H1 (cell line): ENCODE data around the gene CACNA2D3. TPM values are rescaled to one million over a fixed set of nuclear protein-coding genes. Genes with fewer than 3 reads are reported as not detected.
A peak's percentile ranks its signal among the peaks of the same experiment; 100 is the strongest.

Experiments used
- CTCF ChIA-PET: fragments of 300-600 bp; sonication (Branson Sonifier 250); formaldehyde crosslinking; loops from one replicate; lab custom pipeline; 2021; ENCODE audit not compliant: partially characterized antibody; lab: Charles Lee
- POLR2A ChIA-PET: fragments of 300-600 bp; sonication (Branson Sonifier 250); formaldehyde crosslinking; loops from one replicate; lab custom pipeline; 2021; ENCODE audit warnings: inconsistent platforms; ENCODE audit not compliant: partially characterized antibody; lab: Charles Lee
- DNase-seq, 2 experiments: peaks; one replicate each; pipeline versions ENCODE4 v3.0.0 to v3.0.0-alpha.2; 2010 to 2022; ENCODE audit warnings: low spot score in 2 of 2, low read depth in 1 of 2, mixed read lengths in 1 of 2
- FAIRE-seq: peaks from 2 replicates; lab custom pipeline; 2011; peaks lifted over from hg19 to GRCh38; lab: Jason Lieb, UNC
- H2AFZ ChIP-seq: 2 replicates; pipeline ENCODE4 v1.8.1; 2012; ENCODE audit warnings: low read length, inconsistent platforms
- H2AK5ac ChIP-seq: 2 replicates; pipeline ENCODE4 v1.6.1; 2013; ENCODE audit warnings: low read depth, low read length
- H2BK120ac ChIP-seq: replicated peaks from 2 replicates; pipeline ENCODE3; 2013; ENCODE audit warnings: low read depth, low read length, inconsistent platforms
- H2BK12ac ChIP-seq: 2 replicates; pipeline ENCODE4 v1.6.1; 2013; ENCODE audit warnings: low read depth, low read length
- H2BK15ac ChIP-seq: 2 replicates; pipeline ENCODE4 v1.6.1; 2013; ENCODE audit warnings: low read length
- H2BK20ac ChIP-seq: 2 replicates; pipeline ENCODE4 v1.6.1; 2013; ENCODE audit warnings: low read length
- H2BK5ac ChIP-seq: 2 replicates; pipeline ENCODE4 v1.6.1; 2013; ENCODE audit warnings: low read depth, low read length
- H3K14ac ChIP-seq: 2 replicates; pipeline ENCODE4 v1.6.1; 2013; ENCODE audit warnings: inconsistent platforms; ENCODE audit not compliant: insufficient read length
- H3K18ac ChIP-seq: 2 replicates; pipeline ENCODE4 v1.6.1; 2013; ENCODE audit warnings: low read length; ENCODE audit errors: extremely low read depth
- H3K23ac ChIP-seq: 2 replicates; pipeline ENCODE4 v1.6.1; 2013; ENCODE audit warnings: inconsistent platforms; ENCODE audit not compliant: insufficient read length
- H3K23me2 ChIP-seq: 2 replicates; pipeline ENCODE4 v1.6.1; 2013; ENCODE audit warnings: low read depth, low read length
- H3K27ac ChIP-seq: 2 replicates; pipeline ENCODE4 v1.6.1; 2011; ENCODE audit warnings: low read depth, low read length, inconsistent platforms
- H3K27me3 ChIP-seq, 4 experiments: replicated peaks in 1 of 4; 1 replicate in 1 of 4; 2 replicates in 3 of 4; pipeline versions ENCODE4 v1.6.1 to v1.8.1; 2011 to 2013; ENCODE audit warnings: low read length in 3 of 4, mild to moderate bottlenecking in 3 of 4, inconsistent platforms in 2 of 4, mixed read lengths in 2 of 4, moderate library complexity in 1 of 4; ENCODE audit not compliant: control insufficient read depth in 3 of 4, insufficient read depth in 3 of 4; ENCODE audit errors: extremely low read depth in 1 of 4
- H3K36me3 ChIP-seq, 4 experiments: 2 replicates each; pipeline versions ENCODE4 v1.6.1 to v1.8.1; 2011 to 2013; ENCODE audit warnings: mild to moderate bottlenecking in 4 of 4, low read length in 3 of 4, moderate library complexity in 2 of 4, control low read depth in 1 of 4, inconsistent platforms in 1 of 4; ENCODE audit not compliant: insufficient read depth in 4 of 4, control insufficient read depth in 2 of 4
- H3K4ac ChIP-seq: replicated peaks from 2 replicates; pipeline ENCODE3; 2013; ENCODE audit warnings: low read length, low read depth, mixed read lengths, inconsistent platforms; ENCODE audit not compliant: insufficient read length
- H3K4me1 ChIP-seq, 4 experiments: replicated peaks in 1 of 4; 1 replicate in 1 of 4; 2 replicates in 3 of 4; pipeline versions ENCODE4 v1.6.1 to v1.8.1; 2011 to 2013; ENCODE audit warnings: low read length in 3 of 4, inconsistent platforms in 2 of 4, mixed read lengths in 1 of 4; ENCODE audit not compliant: insufficient read depth in 4 of 4, control insufficient read depth in 3 of 4
- H3K4me2 ChIP-seq, 2 experiments: 2 replicates each; pipeline versions ENCODE4 v1.6.1 to v1.8.1; 2011 to 2013; ENCODE audit warnings: low read depth in 2 of 2, low read length in 2 of 2, control low read depth in 1 of 2, inconsistent platforms in 1 of 2, mild to moderate bottlenecking in 1 of 2; ENCODE audit not compliant: insufficient read depth in 1 of 2
- H3K4me3 ChIP-seq, 4 experiments: fragments of 200-600, 300-600 bp in 1 of 4; sonication (generic), shearing (Covaris generic), sonication (Bioruptor Twin) in 1 of 4; 2 replicates each; pipeline versions ENCODE4 v1.5.1 to v1.8.1; 2011 to 2016; ENCODE audit warnings: low read length in 4 of 4, low read depth in 3 of 4, control low read depth in 2 of 4, inconsistent platforms in 2 of 4, mild to moderate bottlenecking in 2 of 4, mixed read lengths in 1 of 4, moderate library complexity in 1 of 4; ENCODE audit not compliant: insufficient read depth in 2 of 4; ENCODE audit errors: extremely low read depth in 1 of 4
- H3K56ac ChIP-seq: replicated peaks from 2 replicates; pipeline ENCODE3; 2013; ENCODE audit warnings: low read depth, mild to moderate bottlenecking, mixed read lengths, low read length, inconsistent platforms; ENCODE audit not compliant: insufficient read length
- H3K79me1 ChIP-seq: 2 replicates; pipeline ENCODE4 v1.6.1; 2013; ENCODE audit warnings: low read depth, low read length, control low read depth
- H3K79me2 ChIP-seq, 2 experiments: 2 replicates each; pipeline versions ENCODE4 v1.6.1 to v1.8.1; 2012 to 2013; ENCODE audit warnings: low read length in 2 of 2, mild to moderate bottlenecking in 2 of 2, inconsistent platforms in 1 of 2; ENCODE audit not compliant: insufficient read depth in 2 of 2, control insufficient read depth in 1 of 2
- H3K9ac ChIP-seq, 4 experiments: replicated peaks in 1 of 4; 1 replicate in 1 of 4; 2 replicates in 3 of 4; pipeline versions ENCODE4 v1.6.1 to v1.8.1; 2011 to 2013; ENCODE audit warnings: low read depth in 3 of 4, low read length in 3 of 4, control low read depth in 2 of 4, mild to moderate bottlenecking in 2 of 4, moderate library complexity in 2 of 4, inconsistent platforms in 1 of 4; ENCODE audit errors: extremely low read depth in 1 of 4
- H3K9me3 ChIP-seq, 2 experiments: 2 replicates each; pipeline versions ENCODE4 v1.6.1 to v1.8.1; 2012 to 2013; ENCODE audit warnings: mild to moderate bottlenecking in 2 of 2, moderate library complexity in 2 of 2, control low read depth in 1 of 2, inconsistent platforms in 1 of 2, low read depth in 1 of 2, low read length in 1 of 2, mixed read lengths in 1 of 2; ENCODE audit not compliant: insufficient read depth in 2 of 2
- H4K20me1 ChIP-seq, 2 experiments: replicated peaks in 1 of 2; 2 replicates each; pipeline versions ENCODE3 to v1.8.1; 2011 to 2013; ENCODE audit warnings: inconsistent platforms in 2 of 2, low read length in 2 of 2, mild to moderate bottlenecking in 1 of 2; ENCODE audit not compliant: insufficient read depth in 2 of 2, control insufficient read depth in 1 of 2
- H4K5ac ChIP-seq: 2 replicates; pipeline ENCODE4 v1.6.1; 2013; ENCODE audit warnings: low read length, low read depth, mixed read lengths, inconsistent platforms; ENCODE audit not compliant: insufficient read length
- H4K8ac ChIP-seq: 2 replicates; pipeline ENCODE4 v1.8.0; 2013; ENCODE audit warnings: mild to moderate bottlenecking, moderate library complexity, low read length, inconsistent platforms; ENCODE audit not compliant: insufficient read depth; ENCODE audit errors: extremely low read depth
- H4K91ac ChIP-seq: replicated peaks from 2 replicates; pipeline ENCODE3; 2013; ENCODE audit warnings: low read length, mixed read lengths, inconsistent platforms; ENCODE audit not compliant: insufficient read length
- ASH2L ChIP-seq: fragments of 200-600, 300-600 bp; sonication (generic); IDR thresholded peaks from one replicate; pipeline ENCODE4 v1.7.1; 2017; ENCODE audit warnings: low read length
- CHD2 ChIP-seq: IDR thresholded peaks from 2 replicates; pipeline ENCODE4 v1.6.1; 2012; ENCODE audit warnings: low read length, improper control_type of control experiment
- CREB1 ChIP-seq: IDR thresholded peaks from 2 replicates; pipeline ENCODE4 v1.6.1; 2012; ENCODE audit warnings: inconsistent platforms
- EGR1 ChIP-seq: IDR thresholded peaks from 2 replicates; pipeline ENCODE4 v1.6.1; 2011; ENCODE audit warnings: low read depth, low read length, borderline replicate concordance
- EP300 ChIP-seq, 2 experiments: IDR thresholded peaks; 1 replicate in 1 of 2; 2 replicates in 1 of 2; pipeline ENCODE4 v1.6.1; 2011 to 2012; ENCODE audit warnings: low read depth in 2 of 2, low read length in 2 of 2, mild to moderate bottlenecking in 2 of 2, borderline replicate concordance in 1 of 2, inconsistent platforms in 1 of 2, moderate library complexity in 1 of 2
- FOSL1 ChIP-seq: IDR thresholded peaks from 2 replicates; pipeline ENCODE4 v1.6.1; 2011; ENCODE audit warnings: mild to moderate bottlenecking, low read depth, low read length, moderate library complexity; ENCODE audit not compliant: insufficient read depth
- RFX5 ChIP-seq: IDR thresholded peaks from 2 replicates; pipeline ENCODE4 v1.6.1; 2011; ENCODE audit warnings: low read depth, low read length, improper control_type of control experiment, borderline replicate concordance
- RNF2 ChIP-seq: fragments of 200-900, 300-1000 bp; sonication (generic); IDR thresholded peaks from 2 replicates; pipeline ENCODE4 v1.7.1; 2016; ENCODE audit warnings: borderline replicate concordance, low read depth, mild to moderate bottlenecking, antibody characterized with exemption, low read length; ENCODE audit not compliant: poor library complexity, severe bottlenecking; ENCODE audit errors: missing control alignments
- SRF ChIP-seq: IDR thresholded peaks from 2 replicates; pipeline ENCODE4 v1.6.1; 2011; ENCODE audit warnings: mild to moderate bottlenecking, low read depth, low read length, moderate library complexity
- SUZ12 ChIP-seq: fragments of 200-600 bp; sonication (generic); IDR thresholded peaks from 2 replicates; pipeline ENCODE4 v1.6.1; 2012; ENCODE audit warnings: mild to moderate bottlenecking, inconsistent platforms, low read length, moderate library complexity, mixed read lengths
- WGBS, 2 experiments: shearing (Covaris generic) in 1 of 2; methylation state at CpG; one replicate each; pipeline versions ENCODE4 v1.1.6 to v1.1.7; 2013 to 2015; ENCODE audit warnings: low lambda C conversion rate in 2 of 2, mixed read lengths in 2 of 2, inconsistent platforms in 1 of 2, low coverage in 1 of 2, missing lambda C conversion rate in 1 of 2; ENCODE audit not compliant: insufficient replicate concordance in 2 of 2, insufficient coverage in 1 of 2, insufficient read length in 1 of 2; ENCODE audit errors: extremely low coverage in 1 of 2, missing lambda C conversion rate in 1 of 2; 5-methylcytosine and 5-hydroxymethylcytosine counted together
- polyA plus RNA-seq, 7 experiments: library from polyadenylated mRNA; depleted of rRNA in 3 of 7; stranded (reverse) in 5 of 7; unstranded in 2 of 7; fragments of >200 nt in 5 of 7; fragments of 200-250 nt in 2 of 7; gene quantifications; 1 replicate in 5 of 7; 2 replicates in 1 of 7; 4 replicates in 1 of 7; pipeline versions ENCODE4 v1.2.1 to v1.2.3, GENCODE V29; 2011 to 2013; ENCODE audit warnings: missing spikeins in 2 of 7, mixed read lengths in 2 of 7
- total RNA-seq: library from RNA; stranded (reverse); fragmentation: NEBNext Ultra II Directional; extraction: Animal tissue kit (Norgen Biotek cat#: 25700); gene quantifications from 2 replicates; pipeline ENCODE4 v1.2.1, GENCODE V29; 2021
- TF ChIP-seq, protein P1 (sequence below), 3 experiments: IDR thresholded peaks; 1 replicate in 2 of 3; 2 replicates in 1 of 3; pipeline versions ENCODE4 v1.5.1 to v1.6.1; 2011; ENCODE audit warnings: low read length in 3 of 3, mild to moderate bottlenecking in 3 of 3, inconsistent platforms in 2 of 3, low read depth in 1 of 3, moderate library complexity in 1 of 3; ENCODE audit not compliant: insufficient read depth in 1 of 3; ENCODE audit errors: control extremely low read depth in 1 of 3

Gene CACNA2D3
- total and polyA plus RNA-seq, 2 of the 8 experiments (the other 6 are each of a cell fraction or from before 2014, with no cell fraction given): 1.5 to 1.8 TPM

- Histone ChIP-seq H3K4ac (no peak overlapping the region), H3K4me1 (no peaks in the 10 kb centered on the region), H4K5ac (no peak overlapping the region), H4K20me1 (no peaks in the 10 kb centered on the region), H3K79me2 (no peaks in the 10 kb centered on the region), H3K9me3 (no peaks in the 10 kb centered on the region), H3K18ac (no peak overlapping the region), H3K14ac (no peak overlapping the region), H2AK5ac (no peak overlapping the region), H2BK15ac (no peak overlapping the region), H4K91ac (no peak overlapping the region), H3K79me1 (no peaks in the 10 kb centered on the region), H3K36me3 (no peaks in the 10 kb centered on the region), H4K8ac (no peak overlapping the region), H2AFZ (no peak overlapping the region), H3K56ac (no peak overlapping the region), H3K4me2 (no peak overlapping the region), H2BK12ac (no peak overlapping the region), H3K23ac (no peak overlapping the region), H2BK5ac (no peak overlapping the region), H3K23me2 (no peaks in the 10 kb centered on the region), H3K9ac (no peak overlapping the region), H3K4me3 (no peak overlapping the region), H3K27me3 (no peaks in the 10 kb centered on the region), H2BK120ac (no peak overlapping the region), H2BK20ac (no peak overlapping the region), H3K27ac (no peak overlapping the region)
- 70% methylated on average over 5 of the region's 5 CpGs; no CpG with 5 or more reads in 1 of the 2 experiments for WGBS, 2 experiments
- POLR2A ChIA-PET: no interaction called here
- FAIRE-seq (no peak), DNase-seq (peak in 1 of 2 experiments; percentile 38)
- CTCF ChIA-PET: interaction anchor here (0.8 to 0.9 kb wide), 2 partner anchors 232 to 254 kb away, joined by 3 read pairs; no protein-coding TSS in a partner anchor
- TF ChIP-seq EP300 (IDR thresholded peaks at IDR 0.05; ENCODE audit: borderline replicate concordance in 1 of 2, low read depth in 2 of 2, low read length in 2 of 2) (no peak), SUZ12 (no peak), CREB1 (no peak), FOSL1 (no peak), EGR1 (no peak), RFX5 (no peak), SRF (0 out of 2 replicates have a peak, but pooled peaks have one; percentile 57), ASH2L (no peak), RNF2 (no peak), CHD2 (no peak)
- TF ChIP-seq, protein P1, sequence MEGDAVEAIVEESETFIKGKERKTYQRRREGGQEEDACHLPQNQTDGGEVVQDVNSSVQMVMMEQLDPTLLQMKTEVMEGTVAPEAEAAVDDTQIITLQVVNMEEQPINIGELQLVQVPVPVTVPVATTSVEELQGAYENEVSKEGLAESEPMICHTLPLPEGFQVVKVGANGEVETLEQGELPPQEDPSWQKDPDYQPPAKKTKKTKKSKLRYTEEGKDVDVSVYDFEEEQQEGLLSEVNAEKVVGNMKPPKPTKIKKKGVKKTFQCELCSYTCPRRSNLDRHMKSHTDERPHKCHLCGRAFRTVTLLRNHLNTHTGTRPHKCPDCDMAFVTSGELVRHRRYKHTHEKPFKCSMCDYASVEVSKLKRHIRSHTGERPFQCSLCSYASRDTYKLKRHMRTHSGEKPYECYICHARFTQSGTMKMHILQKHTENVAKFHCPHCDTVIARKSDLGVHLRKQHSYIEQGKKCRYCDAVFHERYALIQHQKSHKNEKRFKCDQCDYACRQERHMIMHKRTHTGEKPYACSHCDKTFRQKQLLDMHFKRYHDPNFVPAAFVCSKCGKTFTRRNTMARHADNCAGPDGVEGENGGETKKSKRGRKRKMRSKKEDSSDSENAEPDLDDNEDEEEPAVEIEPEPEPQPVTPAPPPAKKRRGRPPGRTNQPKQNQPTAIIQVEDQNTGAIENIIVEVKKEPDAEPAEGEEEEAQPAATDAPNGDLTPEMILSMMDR (IDR thresholded peaks at IDR 0.05; ENCODE audit: control extremely low read depth in 1 of 3, insufficient read depth in 1 of 3, low read depth in 1 of 3, low read length in 3 of 3): peak in 2 of 3 experiments; percentile 4 to 6; a peak in 1 of 4 replicates
These were observed 962.9 kb downstream of the CACNA2D3 start for GRCh38 chr3:55085231-55085630.
